K562 (cell line): ENCODE data around the gene PPM1N. TPM values are rescaled to one million over a fixed set of nuclear protein-coding genes. Genes with fewer than 3 reads are reported as not detected.

Experiments
- ARID3A ChIP-seq: IDR thresholded peaks from 2 replicates; pipeline ENCODE4 v1.6.1; 2012; ENCODE audit warnings: low read depth, low read length, improper control_type of control experiment, borderline replicate concordance
- ARID4B ChIP-seq: sonication (generic); formaldehyde crosslinking; IDR thresholded peaks from 2 replicates; pipeline ENCODE4 v1.8.0; 2022; ENCODE audit warnings: mild to moderate bottlenecking, missing genetic modification reagents
- CBX5 ChIP-seq: IDR thresholded peaks from 2 replicates; pipeline ENCODE4 v1.6.1; 2014; ENCODE audit warnings: low read depth, borderline replicate concordance
- CCNT2 ChIP-seq: IDR thresholded peaks from 2 replicates; pipeline ENCODE4 v1.6.1; 2011; ENCODE audit warnings: borderline replicate concordance, low read depth, mild to moderate bottlenecking, moderate library complexity, mixed read lengths, low read length; ENCODE audit not compliant: insufficient read length; ENCODE audit errors: extremely low read depth
- GTF2A2 ChIP-seq: IDR thresholded peaks from 2 replicates; pipeline ENCODE4 v1.6.1; 2016; ENCODE audit warnings: mild to moderate bottlenecking, missing genetic modification characterization, missing compliant biosample characterization
- ILF3 ChIP-seq: fragments of 450-650 bp; IDR thresholded peaks from 2 replicates; pipeline ENCODE4 v1.6.1; 2018; ENCODE audit warnings: antibody characterized with exemption, mild to moderate bottlenecking, moderate library complexity, borderline replicate concordance
- KAT2B ChIP-seq: IDR thresholded peaks from one replicate; pipeline ENCODE4 v1.6.1; 2012; ENCODE audit warnings: low read depth, mild to moderate bottlenecking, control low read depth, inconsistent platforms, low read length, moderate library complexity
- LEF1 ChIP-seq: fragments of 450-650 bp; IDR thresholded peaks from 2 replicates; pipeline ENCODE4 v1.6.1; 2016; ENCODE audit warnings: mild to moderate bottlenecking
- MAZ ChIP-seq, 2 experiments: fragments of 450-650 bp in 1 of 2; sonication (generic) in 1 of 2; formaldehyde crosslinking; IDR thresholded peaks in 1 of 2; conservative IDR thresholded peaks in 1 of 2; 2 replicates each; pipeline versions ENCODE4 v1.4.0 to v1.5.0; 2020; ENCODE audit warnings: mild to moderate bottlenecking in 1 of 2, missing genetic modification reagents in 1 of 2
- MYC ChIP-seq, 2 experiments: fragments of 250-450 bp in 1 of 2; sonication (Bioruptor Pico) in 1 of 2; IDR thresholded peaks; 2 replicates each; pipeline versions ENCODE4 v1.5.1 to v1.6.1; 2012 to 2021; ENCODE audit warnings: low read depth in 2 of 2, borderline replicate concordance in 1 of 2, improper control_type of control experiment in 1 of 2, low read length in 1 of 2, mild to moderate bottlenecking in 1 of 2, moderate library complexity in 1 of 2
- POLR2A ChIP-seq: fragments of 450-650 bp; conservative IDR thresholded peaks from 2 replicates; pipeline ENCODE4 v1.6.1; 2016
- PPARD ChIP-seq: fragments of 250-450 bp; sonication (Bioruptor Pico); IDR thresholded peaks from 2 replicates; pipeline ENCODE4 v1.8.0; 2022; ENCODE audit warnings: inconsistent platforms, mild to moderate bottlenecking, moderate library complexity
- SRSF9 ChIP-seq: fragments of 200-400 bp; formaldehyde crosslinking; IDR thresholded peaks from 2 replicates; pipeline ENCODE4 v1.6.1; 2017; ENCODE audit warnings: low read depth, low read length, borderline replicate concordance
- STAG1 ChIP-seq: sonication (generic); formaldehyde crosslinking; IDR thresholded peaks from 2 replicates; pipeline ENCODE4 v1.5.0; 2020; ENCODE audit warnings: missing genetic modification reagents, borderline replicate concordance
- TBL1XR1 ChIP-seq, 2 experiments: IDR thresholded peaks; 2 replicates each; pipeline ENCODE4 v1.6.1; 2012; ENCODE audit warnings: improper control_type of control experiment in 2 of 2, low read length in 2 of 2, mild to moderate bottlenecking in 1 of 2
- THRAP3 ChIP-seq: fragments of 450-650 bp; IDR thresholded peaks from 2 replicates; pipeline ENCODE4 v1.6.1; 2016; ENCODE audit warnings: mild to moderate bottlenecking, inconsistent platforms, borderline replicate concordance
- ZFP1 ChIP-seq: fragments of 450-650 bp; formaldehyde crosslinking; IDR thresholded peaks from 2 replicates; pipeline ENCODE4 v1.4.0; 2020; ENCODE audit warnings: mild to moderate bottlenecking, mixed read lengths
- ZHX1 ChIP-seq: fragments of 150-350 bp; conservative IDR thresholded peaks from 2 replicates; pipeline ENCODE4 v1.6.1; 2014; ENCODE audit warnings: low read length
- polyA plus RNA-seq, 8 experiments: library from polyadenylated mRNA; depleted of rRNA in 4 of 8; stranded (reverse) in 5 of 8; unstranded in 3 of 8; fragments of >200 nt; fragmentation: Nextera tagmentation in 2 of 8; fragmentation: Illumina TruSeq in 1 of 8; extraction: Ambion mirVana in 2 of 8; extraction: Trizol in 1 of 8; gene quantifications; 2 replicates each; pipeline versions ENCODE4 v1.2.1 to v1.2.3, GENCODE V29; 2011 to 2014; ENCODE audit warnings: inconsistent platforms in 1 of 8, missing spikeins in 1 of 8
- total RNA-seq, 7 experiments: library from RNA; depleted of rRNA in 6 of 7; stranded (reverse); fragments of >200 nt in 6 of 7; fragmentation: Illumina TruSeq in 2 of 7; extraction: Trizol in 2 of 7; gene quantifications; 2 replicates each; pipeline versions ENCODE4 v1.2.1 to v1.2.3, GENCODE V29; 2011 to 2021; ENCODE audit warnings: low replicate concordance in 1 of 7

Gene PPM1N
- total and polyA plus RNA-seq, 9 of the 15 experiments (the other 6 are each of a cell fraction or from before 2014, with no cell fraction given) = 4.5 to 15.6 (median 8.7) TPM

GRCh38 chr19:45478454-45479238 lies 19.6 kb upstream of the PPM1N start (continued):
- no peak for TF ChIP-seq ZFP1 (CRISPR knock-in tag)
- TF ChIP-seq ARID3A = peak; percentile 98
- no peak for TF ChIP-seq CBX5
- peak; percentile 68; the same call in 1 of the 2 replicates for TF ChIP-seq ZHX1
- TF ChIP-seq LEF1 = 0 out of 2 replicates have a peak, but pooled peaks have one; percentile 37
- peak; percentile 68; the same call in 1 of the 2 replicates for TF ChIP-seq MYC (IDR thresholded peaks at IDR 0.05; ENCODE audit: low read depth, low read length)
- TF ChIP-seq MYC (CRISPR knock-in tag; IDR thresholded peaks at IDR 0.05; ENCODE audit: borderline replicate concordance, low read depth) = no peak
- TF ChIP-seq ARID4B (CRISPR knock-in tag) = peak; percentile 79
- TF ChIP-seq THRAP3 = no peak
- peak; percentile 68 to 91 for TF ChIP-seq TBL1XR1 (IDR thresholded peaks at IDR 0.05; ENCODE audit: low read length in 2 of 2)
- no peak for TF ChIP-seq GTF2A2 (tag)
- TF ChIP-seq KAT2B = no peak
- no peak for TF ChIP-seq PPARD (CRISPR knock-in tag)
- TF ChIP-seq STAG1 (CRISPR knock-in tag) = peak; percentile 86; the same call in 1 of the 2 replicates
- no peak for TF ChIP-seq CCNT2
- peak; percentile 41; the same call in 1 of the 2 replicates for TF ChIP-seq POLR2A
- TF ChIP-seq SRSF9 = no peak
- TF ChIP-seq ILF3 = no peak
- TF ChIP-seq MAZ (CRISPR knock-in tag; conservative IDR thresholded peaks at IDR 0.05 in 1 of 2, IDR thresholded peaks at IDR 0.05 in 1 of 2) = peak; percentile 55 to 63; a peak in 3 of 4 replicates
